Mesendoderm (in vitro differentiated cells): ENCODE data around the gene FRMPD2.

Experiments
- DNase-seq: peaks from one replicate; pipeline ENCODE4 v3.0.0; 2013
- H2AK5ac ChIP-seq: 2 replicates; pipeline ENCODE4 v1.6.1; 2013; ENCODE audit warnings: low read length, inconsistent platforms
- H2BK120ac ChIP-seq: 2 replicates; pipeline ENCODE4 v1.6.1; 2013; ENCODE audit warnings: low read depth, mild to moderate bottlenecking, low read length, moderate library complexity, mixed read lengths
- H2BK15ac ChIP-seq: replicated peaks from 2 replicates; pipeline ENCODE4 v1.6.1; 2013; ENCODE audit warnings: low read depth, mild to moderate bottlenecking, moderate library complexity
- H2BK5ac ChIP-seq: 2 replicates; pipeline ENCODE4 v1.6.1; 2013; ENCODE audit warnings: low read length, inconsistent platforms
- H3K18ac ChIP-seq: 2 replicates; pipeline ENCODE4 v1.6.1; 2013; ENCODE audit warnings: mild to moderate bottlenecking, low read length, mixed read lengths
- H3K23ac ChIP-seq: one replicate; pipeline ENCODE4 v1.6.1; 2013; ENCODE audit warnings: low read length
- H3K27ac ChIP-seq: 2 replicates; pipeline ENCODE4 v1.5.1; 2013; ENCODE audit warnings: low read depth, mild to moderate bottlenecking, inconsistent platforms, low read length, moderate library complexity
- H3K27me3 ChIP-seq: 2 replicates; pipeline ENCODE4 v1.6.1; 2013; ENCODE audit warnings: low read length, control low read depth, mild to moderate bottlenecking, inconsistent platforms; ENCODE audit not compliant: insufficient read depth, poor library complexity
- H3K36me3 ChIP-seq: 2 replicates; pipeline ENCODE4 v1.6.1; 2013; ENCODE audit warnings: low read length, inconsistent platforms; ENCODE audit not compliant: control insufficient read depth, insufficient read depth
- H3K4ac ChIP-seq: one replicate; pipeline ENCODE4 v1.6.1; 2013; ENCODE audit warnings: low read depth, mild to moderate bottlenecking, low read length, moderate library complexity
- H3K4me1 ChIP-seq: 2 replicates; pipeline ENCODE4 v1.6.1; 2013; ENCODE audit warnings: low read depth, low read length, inconsistent platforms; ENCODE audit not compliant: control insufficient read depth
- H3K4me2 ChIP-seq: 2 replicates; pipeline ENCODE4 v1.6.1; 2013; ENCODE audit warnings: low read length
- H3K4me3 ChIP-seq: 2 replicates; pipeline ENCODE4 v1.5.1; 2013; ENCODE audit warnings: mild to moderate bottlenecking, low read length
- H3K56ac ChIP-seq: one replicate; pipeline ENCODE4 v1.6.1; 2013; ENCODE audit warnings: low read length
- H3K79me1 ChIP-seq: 2 replicates; pipeline ENCODE4 v1.6.1; 2013; ENCODE audit warnings: low read length, inconsistent platforms
- H3K79me2 ChIP-seq: 2 replicates; pipeline ENCODE4 v1.6.1; 2013; ENCODE audit warnings: mild to moderate bottlenecking, low read length; ENCODE audit not compliant: control insufficient read depth, insufficient read depth
- H3K9ac ChIP-seq: 2 replicates; pipeline ENCODE4 v1.6.1; 2013; ENCODE audit warnings: low read length, inconsistent platforms
- H4K5ac ChIP-seq: one replicate; pipeline ENCODE4 v1.6.1; 2013; ENCODE audit warnings: low read length
- H4K8ac ChIP-seq: one replicate; pipeline ENCODE4 v1.6.1; 2013; ENCODE audit warnings: low read depth, mild to moderate bottlenecking, control low read depth, low read length, moderate library complexity
- WGBS: extraction: QIAGEN DNeasy Blood & Tissue Kit; methylation state at CpG from one replicate; pipeline ENCODE4 v1.1.7; 2013; ENCODE audit warnings: low lambda C conversion rate, missing lambda C conversion rate; ENCODE audit not compliant: insufficient coverage; ENCODE audit errors: extremely low coverage; 5-methylcytosine and 5-hydroxymethylcytosine counted together

FRMPD2 gene

GRCh38 chr10:48249763-48250351, 24.6 kb downstream of the FRMPD2 start:
- Histone ChIP-seq H3K4me3 (no peak overlapping the region), H3K79me1 (no peaks in the 10 kb centered on the region), H2AK5ac (no peak overlapping the region), H3K4me2 (no peak overlapping the region), H2BK120ac (no peak overlapping the region), H3K9ac (no peak overlapping the region), H2BK5ac (no peak overlapping the region), H3K36me3 (no peaks in the 10 kb centered on the region), H2BK15ac (no peak overlapping the region), H3K56ac (no peak overlapping the region), H3K18ac (no peak overlapping the region), H3K23ac (no peak overlapping the region), H4K8ac (no peak overlapping the region), H3K4ac (no peak overlapping the region), H3K27me3 (no peaks in the 10 kb centered on the region), H3K79me2 (no peaks in the 10 kb centered on the region), H3K27ac (no peak overlapping the region), H4K5ac (no peak overlapping the region), H3K4me1 (peaks cover 4% of the 10 kb centered on the region)
- no CpG with 5 or more reads among the region's 8 CpGs for WGBS
- DNase-seq: no peak

DNA sequence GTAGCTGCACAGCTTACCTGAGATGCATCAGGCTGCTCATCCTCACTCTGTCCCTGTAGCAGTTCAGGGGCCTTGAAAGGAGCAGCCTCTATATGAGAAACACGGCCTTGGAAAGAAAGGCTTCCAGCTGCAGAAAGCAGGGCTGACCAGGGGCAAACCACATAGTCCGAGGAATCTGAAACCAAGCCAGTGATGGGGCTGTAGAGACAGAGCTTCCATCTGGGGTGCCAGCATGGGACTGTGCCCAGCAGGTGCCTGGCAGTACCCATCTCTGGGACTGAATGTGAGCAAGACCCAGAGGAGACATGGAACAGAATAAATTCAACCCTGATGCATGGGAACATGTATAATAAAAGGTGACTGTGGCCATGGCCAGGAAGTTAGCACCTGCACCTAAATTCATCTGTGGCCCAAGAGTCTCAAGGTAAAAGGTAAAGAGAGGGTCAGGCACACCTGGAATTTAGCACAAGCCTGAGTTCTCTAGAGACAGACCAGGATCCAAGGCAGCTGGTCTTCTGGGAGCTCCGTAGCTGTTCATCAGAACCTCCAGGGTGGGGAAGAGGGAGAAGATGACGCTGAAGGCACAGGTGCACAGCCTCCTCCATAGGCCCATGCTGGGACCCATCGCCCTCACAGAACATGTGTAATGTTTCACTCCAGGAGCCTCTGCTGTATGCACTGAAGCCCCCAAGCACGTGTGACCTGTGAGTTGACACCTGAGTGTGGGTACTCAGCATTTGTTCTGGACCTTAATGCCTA, 25.3 kb downstream of the FRMPD2 start:
- H3K23ac ChIP-seq: no peak overlapping the region
- H2BK5ac ChIP-seq: no peak overlapping the region

DNA sequence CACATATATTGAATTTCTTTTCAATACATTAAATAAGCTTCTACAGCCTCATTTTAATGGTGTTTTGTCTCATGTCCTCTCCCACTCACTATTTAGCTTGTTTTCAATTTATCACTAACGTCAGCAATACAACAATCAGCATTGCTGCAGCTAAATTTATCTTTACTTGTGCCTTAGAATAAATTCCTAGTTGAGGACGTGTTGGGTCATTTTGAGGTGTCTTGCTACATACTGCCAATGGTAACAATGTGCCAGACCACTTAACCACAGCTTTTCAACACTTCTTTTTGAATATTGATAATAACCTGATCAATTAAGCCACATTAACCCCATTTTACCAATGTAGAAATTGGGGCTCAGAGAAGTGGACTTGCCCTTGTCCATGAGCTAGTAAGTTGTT, 26.0 kb downstream of the FRMPD2 start:
- H3K9ac ChIP-seq: no peak overlapping the region
- no peak overlapping the region for H3K4me2 ChIP-seq
- no peak overlapping the region for H3K4me3 ChIP-seq
- no peak overlapping the region for H3K4ac ChIP-seq
- DNase-seq: no peak
- H4K8ac ChIP-seq: no peak overlapping the region
- H3K4me1 ChIP-seq: peaks cover 2% of the 10 kb centered on the region
- no peak overlapping the region for H2BK15ac ChIP-seq
- H3K79me2 ChIP-seq: no peaks in the 10 kb centered on the region
- H2BK120ac ChIP-seq: no peak overlapping the region
- H3K23ac ChIP-seq: no peak overlapping the region
- H2AK5ac ChIP-seq: no peak overlapping the region
- no peak overlapping the region for H4K5ac ChIP-seq
- no peak overlapping the region for H3K27ac ChIP-seq
- no CpG with 5 or more reads among the region's 2 CpGs for WGBS
- no peak overlapping the region for H2BK5ac ChIP-seq
- H3K27me3 ChIP-seq: no peaks in the 10 kb centered on the region
- H3K18ac ChIP-seq: no peak overlapping the region
- H3K56ac ChIP-seq: no peak overlapping the region
- H3K36me3 ChIP-seq: no peaks in the 10 kb centered on the region
- H3K79me1 ChIP-seq: no peaks in the 10 kb centered on the region

More for the DNA sequence above, 25.3 kb downstream of the FRMPD2 start:
- no peaks in the 10 kb centered on the region for H3K36me3 ChIP-seq
- no peak overlapping the region for H3K4me2 ChIP-seq
- H3K4me3 ChIP-seq: no peak overlapping the region
- H2BK120ac ChIP-seq: no peak overlapping the region
- H3K79me1 ChIP-seq: no peaks in the 10 kb centered on the region
- peaks cover 4% of the 10 kb centered on the region for H3K4me1 ChIP-seq
- no peak overlapping the region for H3K9ac ChIP-seq
- no peak overlapping the region for H4K5ac ChIP-seq
- H3K79me2 ChIP-seq: no peaks in the 10 kb centered on the region
- H2AK5ac ChIP-seq: no peak overlapping the region
- H3K27me3 ChIP-seq: no peaks in the 10 kb centered on the region
- H2BK15ac ChIP-seq: no peak overlapping the region
- H3K56ac ChIP-seq: no peak overlapping the region
- H3K18ac ChIP-seq: no peak overlapping the region
- H3K27ac ChIP-seq: no peak overlapping the region
- H3K4ac ChIP-seq: no peak overlapping the region
- H4K8ac ChIP-seq: no peak overlapping the region
- WGBS: no CpG with 5 or more reads among the region's 6 CpGs
- DNase-seq: no peak

GRCh38 chr10:48247680-48248079, 26.8 kb downstream of the FRMPD2 start:
- no peaks in the 10 kb centered on the region for H3K79me1 ChIP-seq
- H3K23ac ChIP-seq: no peak overlapping the region
- H4K8ac ChIP-seq: no peak overlapping the region
- H3K27me3 ChIP-seq: no peaks in the 10 kb centered on the region
- H3K27ac ChIP-seq: no peak overlapping the region
- peaks cover 2% of the 10 kb centered on the region for H3K4me1 ChIP-seq
- H4K5ac ChIP-seq: no peak overlapping the region
- no peak overlapping the region for H3K18ac ChIP-seq
- H2AK5ac ChIP-seq: no peak overlapping the region
- H3K79me2 ChIP-seq: no peaks in the 10 kb centered on the region
- no peak overlapping the region for H3K4me2 ChIP-seq
- H3K9ac ChIP-seq: no peak overlapping the region
- H3K56ac ChIP-seq: no peak overlapping the region
- no peak overlapping the region for H3K4ac ChIP-seq
- DNase-seq: no peak
- no peak overlapping the region for H2BK120ac ChIP-seq
- H3K36me3 ChIP-seq: no peaks in the 10 kb centered on the region
- H2BK15ac ChIP-seq: no peak overlapping the region
- no CpG with 5 or more reads among the region's 2 CpGs for WGBS
- H2BK5ac ChIP-seq: no peak overlapping the region
- H3K4me3 ChIP-seq: no peak overlapping the region

GRCh38 chr10:48246501-48246900, 28.0 kb downstream of the FRMPD2 start:
- WGBS: no CpG with 5 or more reads among the region's 1 CpG
- Histone ChIP-seq H3K4ac (no peak overlapping the region), H4K8ac (no peak overlapping the region), H2BK5ac (no peak overlapping the region), H3K23ac (no peak overlapping the region), H4K5ac (no peak overlapping the region), H3K27me3 (no peaks in the 10 kb centered on the region), H3K4me3 (no peak overlapping the region), H3K9ac (no peak overlapping the region), H3K79me2 (no peaks in the 10 kb centered on the region), H2AK5ac (no peak overlapping the region), H3K4me2 (no peak overlapping the region), H3K18ac (no peak overlapping the region), H3K27ac (no peak overlapping the region), H2BK15ac (no peak overlapping the region), H3K56ac (no peak overlapping the region), H3K4me1 (no peaks in the 10 kb centered on the region), H3K79me1 (no peaks in the 10 kb centered on the region), H3K36me3 (no peaks in the 10 kb centered on the region), H2BK120ac (no peak overlapping the region)
- DNase-seq: no peak
